ENCODE measurements around the gene FAM3D. TPM values are rescaled to one million over a fixed set of nuclear protein-coding genes. Genes with fewer than 3 reads are reported as not detected.

Gene FAM3D
- total and polyA plus RNA-seq, 10 of the 15 experiments (the other 5 are each of a cell fraction or from before 2014, with no cell fraction given), result 0.04 to 0.07 TPM; not detected in 8

- TF ChIP-seq SP1 (IDR thresholded peaks at IDR 0.05; ENCODE audit: low read depth, low read length) (no peak), SKIL (IDR thresholded peaks at IDR 0.05; ENCODE audit: low read depth, poor library complexity, severe bottlenecking) (no peak), NR2C1 (IDR thresholded peaks at IDR 0.05) (no peak), RAD51 (IDR thresholded peaks at IDR 0.05) (no peak), RCOR1 (conservative IDR thresholded peaks at IDR 0.05; ENCODE audit: low read depth, low read length) (no peak), BMI1 (IDR thresholded peaks at IDR 0.05; ENCODE audit: borderline replicate concordance) (no peak), ATF7 (IDR thresholded peaks at IDR 0.05; ENCODE audit: low read depth) (no peak), NR2F1 (conservative IDR thresholded peaks at IDR 0.05) (no peak), MAX (IDR thresholded peaks at IDR 0.05; ENCODE audit: low read depth, low read length) (no peak), SUZ12 (IDR thresholded peaks at IDR 0.05; ENCODE audit: unreplicated experiment) (no peak)
Measured at GRCh38 chr3:58683001-58683458, 16.5 kb upstream of the FAM3D start (continued).

GRCh38 chr3:58681863-58682262 is 15.3 kb upstream of the FAM3D start:
- BruUV-seq (replicated peaks), result no TSS peak
- DNase-seq (ENCODE audit: low read depth, low spot score) (no peak), ATAC-seq (peak; percentile 54), FAIRE-seq (no peak)
- H3K9me3 ChIP-seq (replicated peaks; ENCODE audit: control insufficient read depth, insufficient read depth, low read length), result no peaks in the 10 kb centered on the region; the same call in 2 of the 3 replicates
- in situ Hi-C loops (cut with MboI), result no loop called here
- H3K9ac ChIP-seq (ENCODE audit: control insufficient read depth, insufficient read depth, low read length), result no peak overlapping the region
- no peaks in the 10 kb centered on the region; a peak in 1 of 4 replicates for H3K27me3 ChIP-seq (replicated peaks in 1 of 2; ENCODE audit: control insufficient read depth in 2 of 2, insufficient read depth in 2 of 2, low read length in 1 of 2)
- no peak overlapping the region for H3K4me3 ChIP-seq
- SMC1A ChIA-PET (ENCODE audit: uncharacterized antibody, unreplicated experiment), result interaction anchor here (1.3 to 1.5 kb wide), 2 partner anchors 9 to 13 kb away, joined by 4 read pairs; no protein-coding TSS in a partner anchor
- TF ChIP-seq SRF (IDR thresholded peaks at IDR 0.05; ENCODE audit: low read depth in 2 of 2, low read length in 2 of 2), result no peak
- TF ChIP-seq PKNOX1 (IDR thresholded peaks at IDR 0.05), result 0 out of 2 replicates have a peak, but pooled peaks have one; percentile 15
- no peaks in the 10 kb centered on the region for H3K4me1 ChIP-seq (ENCODE audit: control insufficient read depth, insufficient read depth, low read length)
- H4K20me1 ChIP-seq (ENCODE audit: control insufficient read depth, insufficient read depth), result no peaks in the 10 kb centered on the region
- H3K27ac ChIP-seq (ENCODE audit: control insufficient read depth, insufficient read depth), result no peak overlapping the region
- CTCF ChIA-PET, result no interaction called here
- no peaks in the 10 kb centered on the region for H3K79me2 ChIP-seq (ENCODE audit: control insufficient read depth, insufficient read depth, low read length)
- intact Hi-C loops (cut with micrococcal nuclease; ENCODE audit: unreplicated experiment), result no loop called here
- no peak overlapping the region for H3K4me2 ChIP-seq (ENCODE audit: control insufficient read depth, insufficient read depth)
- H3K36me3 ChIP-seq (ENCODE audit: control insufficient read depth in 2 of 2, insufficient read depth in 2 of 2, low read length in 1 of 2), result no peaks in the 10 kb centered on the region
- POLR2A ChIA-PET, result no interaction called here
- no peak overlapping the region for H2AFZ ChIP-seq (ENCODE audit: control insufficient read depth, low read depth, low read length)
- WGBS (ENCODE audit: insufficient coverage, insufficient replicate concordance, low lambda C conversion rate, missing lambda C conversion rate), result 11% methylated on average over 2 of the region's 2 CpGs
- RAD21 ChIA-PET (ENCODE audit: unreplicated experiment), result no interaction called here
